ENCODE data around the gene SLC9A2.
A peak's percentile ranks its signal among the peaks of the same experiment; 100 is the strongest.

SLC9A2 gene

GRCh38 chr2:102619414-102620319 is at the start of gene SLC9A2:
TSS of gene SLC9A2 (plus strand) at chr2:102619553. CDS start at chr2:102619849, 296 bp downstream.
- peak; percentile 50 to 54 for DNase-seq

GRCh38 chr2:102575888-102576287 is 43.5 kb upstream of the SLC9A2 start:
- no peak for DNase-seq

GRCh38 chr2:102578376-102578775 is 41.0 kb upstream of the SLC9A2 start:
- DNase-seq = no peak

- no peak for DNase-seq
Measured at GRCh38 chr2:102581911-102582310, 37.4 kb upstream of the SLC9A2 start.

- DNase-seq = no peak
Measured at GRCh38 chr2:102582845-102583244, 36.5 kb upstream of the SLC9A2 start.

- DNase-seq = no peak
Measured at GRCh38 chr2:102585847-102586404, 33.4 kb upstream of the SLC9A2 start.

- no peak for DNase-seq
Measured at GRCh38 chr2:102588213-102588939, 31.0 kb upstream of the SLC9A2 start.

- no peak for DNase-seq
Measured at GRCh38 chr2:102589444-102589843, 29.9 kb upstream of the SLC9A2 start.

GRCh38 chr2:102591491-102592045 is 27.8 kb upstream of the SLC9A2 start:
- no peak for DNase-seq

- DNase-seq = no peak
Measured at GRCh38 chr2:102592601-102593000, 26.8 kb upstream of the SLC9A2 start.

- no peak for DNase-seq
Measured at GRCh38 chr2:102593516-102593915, 25.8 kb upstream of the SLC9A2 start.

- no peak for DNase-seq
Measured at GRCh38 chr2:102594445-102595016, 24.8 kb upstream of the SLC9A2 start.

GRCh38 chr2:102597788-102598187 is 21.6 kb upstream of the SLC9A2 start:
- DNase-seq = no peak

- no peak for DNase-seq
Measured at GRCh38 chr2:102599486-102599885, 19.9 kb upstream of the SLC9A2 start.

- no peak for DNase-seq
Measured at GRCh38 chr2:102601730-102602129, 17.6 kb upstream of the SLC9A2 start.

- no peak for DNase-seq
Measured at GRCh38 chr2:102603904-102604303, 15.4 kb upstream of the SLC9A2 start.

- no peak for DNase-seq
Measured at GRCh38 chr2:102604769-102605168, 14.6 kb upstream of the SLC9A2 start.

- no peak for DNase-seq
Measured at GRCh38 chr2:102606353-102606752, 13.0 kb upstream of the SLC9A2 start.

- DNase-seq = peak; percentile 22 to 66
Measured at GRCh38 chr2:102615620-102616436, 3.5 kb upstream of the SLC9A2 start.

- DNase-seq = peak; percentile 50 to 71
Measured at GRCh38 chr2:102618452-102619413, 620 bp upstream of the SLC9A2 start.

GRCh38 chr2:102620332-102620731 is 979 bp downstream of the SLC9A2 start:
- DNase-seq = no peak

Measured in SW 1271 (cell line).